HCT116 (cell line): ENCODE measurements around the gene NTNG1.

Experiments
- CTCF ChIP-seq, 3 experiments: fragments of 200-600 bp in 1 of 3; sonication (generic) in 1 of 3; IDR thresholded peaks in 2 of 3; conservative IDR thresholded peaks in 1 of 3; 2 replicates each; pipeline ENCODE4 v1.5.1; 2012 to 2017; ENCODE audit warnings: low read depth in 2 of 3, low read length in 2 of 3, antibody characterized with exemption in 1 of 3, borderline replicate concordance in 1 of 3, control low read depth in 1 of 3, mild to moderate bottlenecking in 1 of 3, mixed read lengths in 1 of 3, mixed run types in 1 of 3, moderate library complexity in 1 of 3; ENCODE audit not compliant: insufficient read depth in 1 of 3
- EZH2 ChIP-seq: fragments of 200-600 bp; sonication (generic); IDR thresholded peaks from 2 replicates; pipeline ENCODE4 v1.6.1; 2017; ENCODE audit warnings: antibody characterized with exemption, mixed run types
- REST ChIP-seq: IDR thresholded peaks from 2 replicates; pipeline ENCODE4 v1.6.1; 2012; ENCODE audit warnings: low read depth

- TF ChIP-seq EZH2 (no peak), CTCF (IDR thresholded peaks at IDR 0.05 in 2 of 3, conservative IDR thresholded peaks at IDR 0.05 in 1 of 3; ENCODE audit: borderline replicate concordance in 1 of 3, insufficient read depth in 1 of 3, low read depth in 2 of 3, low read length in 2 of 3) (no peak), REST (no peak)
These were observed 204.0 kb downstream of the NTNG1 start for GRCh38 chr1:107344836-107345235.
